ENCODE measurements around the gene RPTOR. TPM values are rescaled to one million over a fixed set of nuclear protein-coding genes. Genes with fewer than 3 reads are reported as not detected.
A peak's percentile ranks its signal among the peaks of the same experiment; 100 is the strongest.
"Not testable (repeated sequence)": the region's sequence is repeated elsewhere in the genome, so short reads cannot be mapped to it uniquely, and the experiment has no call there.

Gene RPTOR
- total RNA-seq, 1 experiment from 2014 or later: 26.3 TPM

GRCh38 chr17:80552523-80552922, 7.9 kb downstream of the RPTOR start:
- no peak for DNase-seq (ENCODE audit: low spot score)

- no peak for DNase-seq (ENCODE audit: low spot score)
These were observed 10.6 kb downstream of the RPTOR start for GRCh38 chr17:80555266-80555665.

- no peak for DNase-seq (ENCODE audit: low spot score)
These were observed 13.4 kb downstream of the RPTOR start for GRCh38 chr17:80558046-80558445.

DNA sequence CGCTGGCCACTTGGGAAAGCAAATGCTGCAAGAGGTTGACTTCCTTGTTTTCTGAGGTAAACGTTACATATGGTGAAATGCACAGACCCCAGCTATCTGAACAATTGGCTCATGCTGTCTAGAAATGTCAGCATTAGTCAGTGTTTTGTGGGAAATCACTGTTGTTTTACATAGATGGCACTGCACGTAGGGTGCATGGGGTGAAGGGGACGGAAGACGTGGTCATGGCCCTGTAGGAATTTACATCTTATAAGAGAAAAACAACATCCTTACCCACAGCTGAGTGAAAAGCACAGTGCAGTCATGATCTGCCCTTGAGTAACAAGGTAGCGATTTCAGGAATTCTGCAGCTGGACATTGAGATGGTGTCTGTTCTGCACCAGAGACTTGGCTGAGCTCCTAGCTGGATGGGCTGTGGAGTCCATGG, 15.2 kb downstream of the RPTOR start:
- DNase-seq (ENCODE audit: low spot score): no peak

- DNase-seq (ENCODE audit: low spot score): no peak
These were observed 17.0 kb downstream of the RPTOR start for GRCh38 chr17:80561541-80562114.

DNA sequence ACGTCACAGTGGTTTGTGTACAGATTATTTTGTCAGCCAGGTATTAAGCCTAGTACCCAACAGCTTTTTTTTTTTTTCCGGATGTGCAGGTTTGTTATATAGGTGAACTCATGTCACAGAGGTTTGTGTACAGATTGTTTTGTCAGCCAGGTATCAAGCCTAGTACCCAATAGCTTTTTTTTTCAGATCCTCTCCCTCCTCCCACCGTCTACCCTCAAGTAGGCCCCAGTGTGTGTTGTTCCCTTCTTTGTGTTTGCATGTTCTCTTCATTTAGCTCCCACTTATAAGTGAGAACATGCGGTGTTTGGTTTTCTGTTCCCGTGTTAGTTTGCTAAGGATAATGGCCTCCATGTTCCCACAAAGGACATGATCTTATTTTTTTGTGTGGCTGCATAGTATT, 19.9 kb downstream of the RPTOR start:
- DNase-seq (ENCODE audit: low spot score): no peak

GRCh38 chr17:80565343-80566053, 20.9 kb downstream of the RPTOR start:
- no peak for DNase-seq (ENCODE audit: low spot score)

DNA sequence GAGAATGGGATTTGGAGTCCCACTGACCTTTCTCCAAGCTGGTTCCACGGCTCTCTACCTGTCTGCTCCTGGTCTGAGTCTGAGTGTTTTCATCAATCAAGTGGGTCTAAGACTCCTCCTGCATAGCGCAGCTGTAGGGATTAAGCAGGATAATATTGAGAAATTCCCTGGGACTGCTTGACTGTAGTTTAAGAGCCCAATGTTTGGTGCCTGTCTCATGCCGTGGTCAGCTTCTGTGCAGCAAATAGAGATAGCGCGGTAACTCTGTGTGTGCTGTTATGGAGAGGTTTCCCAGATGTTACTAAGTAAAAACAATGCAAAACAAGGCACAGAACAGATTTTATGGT, 21.4 kb downstream of the RPTOR start:
- DNase-seq (ENCODE audit: low spot score): no peak

DNA sequence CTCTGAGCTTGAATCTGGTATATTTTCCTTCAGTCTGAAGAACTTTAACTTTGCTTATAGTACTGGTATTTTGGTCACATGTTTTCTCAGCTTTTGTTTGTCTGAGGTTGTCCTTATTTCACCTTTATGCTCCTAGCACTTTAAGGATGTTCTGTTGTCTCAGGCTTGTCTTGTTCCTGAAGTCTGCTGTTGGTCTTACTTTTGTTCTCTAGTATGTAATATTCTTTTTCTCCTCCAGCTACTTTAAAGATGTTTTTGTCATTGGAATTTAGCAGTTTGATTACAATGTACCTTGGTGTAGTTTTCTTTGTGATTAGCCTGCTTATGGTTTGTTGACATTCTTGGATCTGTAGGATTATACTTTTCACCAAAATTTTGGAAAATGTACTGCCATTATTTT, 23.6 kb downstream of the RPTOR start:
- DNase-seq (ENCODE audit: low spot score): no peak

DNA sequence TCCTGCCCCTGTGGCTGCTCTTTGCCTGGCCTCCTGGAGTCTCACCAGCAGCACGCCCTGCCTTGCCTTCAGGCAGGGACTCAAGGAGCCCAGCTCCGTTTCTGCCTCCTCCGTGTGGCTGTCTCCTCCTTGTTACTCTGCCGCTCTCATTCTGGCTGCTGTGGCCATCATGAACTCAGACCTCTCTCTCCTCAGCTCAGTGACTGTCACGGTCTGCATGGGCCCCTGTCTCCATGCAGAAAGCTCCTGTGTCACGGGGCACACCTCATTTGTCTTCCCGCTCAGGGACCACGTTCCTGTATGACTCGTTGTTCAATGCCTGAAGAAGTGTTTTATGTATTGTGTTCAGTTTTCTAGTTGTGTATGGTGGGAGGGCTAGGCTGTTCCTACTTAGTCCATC, 25.3 kb downstream of the RPTOR start:
- no peak for DNase-seq (ENCODE audit: low spot score)

GRCh38 chr17:80573701-80574100, 29.1 kb downstream of the RPTOR start:
- no peak for DNase-seq (ENCODE audit: low spot score)

DNA sequence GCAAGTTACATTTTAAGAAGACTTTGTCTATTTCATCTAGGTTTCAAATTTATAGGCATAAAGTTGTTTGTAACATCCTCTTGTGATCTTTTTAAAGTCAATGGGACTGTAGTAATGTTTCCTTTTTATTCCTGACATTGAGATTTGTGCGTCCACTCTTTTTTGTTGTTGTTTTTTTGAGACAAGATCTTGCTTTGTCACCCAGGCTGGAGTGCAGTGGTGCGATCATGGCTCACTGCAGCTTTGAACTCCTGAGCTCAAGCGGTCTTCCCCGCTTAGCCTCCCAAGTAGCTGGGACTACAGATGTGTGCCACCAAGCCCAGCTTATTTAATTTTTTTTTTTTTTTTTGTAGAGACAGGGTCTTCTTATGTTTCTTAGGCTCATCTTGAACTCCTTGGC, 29.9 kb downstream of the RPTOR start:
- no peak for DNase-seq (ENCODE audit: low spot score)

- DNase-seq (ENCODE audit: low spot score): peak; percentile 93
These were observed 30.6 kb downstream of the RPTOR start for GRCh38 chr17:80575057-80575875.

GRCh38 chr17:80577876-80578570, 33.4 kb downstream of the RPTOR start:
- DNase-seq (ENCODE audit: low spot score): no peak

- DNase-seq (ENCODE audit: low spot score): not testable (repeated sequence)
These were observed 34.2 kb downstream of the RPTOR start for GRCh38 chr17:80578668-80579388.

DNA sequence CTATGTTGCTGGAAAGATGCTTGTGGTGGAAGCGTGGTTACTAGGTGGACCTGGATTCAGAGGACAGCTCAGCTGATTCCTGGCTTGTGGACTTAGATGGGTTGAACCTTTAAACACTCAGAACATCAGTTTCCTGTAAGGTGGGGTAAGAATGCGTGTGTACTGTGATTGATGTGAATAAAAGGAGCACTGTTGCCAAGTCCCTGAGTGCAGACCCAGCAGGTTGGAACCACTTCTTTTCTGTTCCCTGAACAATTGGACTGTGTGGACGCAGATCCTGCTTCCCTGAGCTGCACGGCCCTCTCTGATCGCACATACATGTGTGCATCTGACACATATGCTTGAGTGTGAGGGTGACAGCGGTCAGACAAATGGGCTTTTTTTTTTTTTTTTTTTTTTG, 37.5 kb downstream of the RPTOR start:
- no peak for DNase-seq (ENCODE audit: low spot score)

- no peak for DNase-seq (ENCODE audit: low spot score)
These were observed 39.7 kb downstream of the RPTOR start for GRCh38 chr17:80584176-80584905.

- no peak for DNase-seq (ENCODE audit: low spot score)
These were observed 41.5 kb downstream of the RPTOR start for GRCh38 chr17:80585890-80586845.

DNA sequence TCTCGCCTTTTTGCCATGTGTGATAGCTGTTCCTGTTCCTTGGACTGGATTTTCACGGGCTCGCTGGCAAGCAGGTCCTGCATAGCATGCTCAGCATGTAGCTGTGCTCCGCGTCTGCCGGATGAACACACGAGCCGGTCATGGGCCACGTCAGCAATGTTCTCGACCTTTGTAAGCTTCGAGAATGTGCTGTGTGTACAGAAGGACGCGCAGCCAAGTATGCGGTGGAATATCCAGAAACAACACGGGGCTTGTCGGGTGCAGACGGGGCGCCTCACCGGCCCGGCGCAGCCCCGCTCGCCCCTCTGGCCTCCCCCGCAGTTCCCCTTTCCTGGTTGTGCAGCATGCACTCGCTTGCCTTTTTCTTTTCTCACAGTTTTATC, 42.2 kb downstream of the RPTOR start:
- no peak for DNase-seq (ENCODE audit: low spot score)
